Keratinocyte (primary cell): Measurements from ENCODE around the gene POM121C.
"Not testable (repeated sequence)": the region's sequence is repeated elsewhere in the genome, so short reads cannot be mapped to it uniquely, and the experiment has no call there.

Experiments
- CTCF ChIP-seq, 3 experiments: IDR thresholded peaks in 1 of 3; conservative IDR thresholded peaks in 1 of 3; optimal IDR thresholded peaks in 1 of 3; 2 replicates in 2 of 3; 3 replicates in 1 of 3; pipeline versions ENCODE3 to v1.5.1; 2011; ENCODE audit warnings: low read length in 3 of 3, mild to moderate bottlenecking in 3 of 3, moderate library complexity in 2 of 3, control low read depth in 1 of 3, inconsistent platforms in 1 of 3; ENCODE audit not compliant: insufficient read depth in 2 of 3; ENCODE audit errors: extremely low read depth in 1 of 3
- EZH2 ChIP-seq: IDR thresholded peaks from one replicate; pipeline ENCODE4 v1.6.1; 2012; ENCODE audit warnings: inconsistent platforms, mild to moderate bottlenecking, low read length, moderate library complexity

GRCh38 chr7:75416787-75417186 is 69.3 kb downstream of the POM121C start:
- not testable (repeated sequence) for TF ChIP-seq CTCF (optimal IDR thresholded peaks at IDR 0.05 in 1 of 3, IDR thresholded peaks at IDR 0.05 in 1 of 3, conservative IDR thresholded peaks at IDR 0.05 in 1 of 3; ENCODE audit: extremely low read depth in 1 of 3, insufficient read depth in 2 of 3, low read length in 3 of 3); EZH2
